ENCODE results near the gene FAM171A1.

GRCh38 chr10:15351099-15351820 lies 19.8 kb downstream of the FAM171A1 start:
- no peak for TF ChIP-seq CTCF (IDR thresholded peaks at IDR 0.05)
- no peak for TF ChIP-seq POLR2A (IDR thresholded peaks at IDR 0.05)
